M059J (cell line): ENCODE data around the gene PPFIA3. TPM values are rescaled to one million over a fixed set of nuclear protein-coding genes. Genes with fewer than 3 reads are reported as not detected.

Source experiments
- DNase-seq: peaks from one replicate; pipeline ENCODE4 v3.0.0-alpha.2; 2012; ENCODE audit warnings: low read depth
- total RNA-seq: library from RNA; depleted of rRNA; stranded (reverse); fragments of >200 nt; shearing (Covaris generic); gene quantifications from 2 replicates; pipeline ENCODE4 v1.2.3, GENCODE V29; 2014; rRNA removed

Gene PPFIA3
- total RNA-seq, 1 experiment from 2014 or later: 2.4 TPM

- no peak for DNase-seq
Measured at GRCh38 chr19:49182848-49183375, 63.6 kb downstream of the PPFIA3 start.

GRCh38 chr19:49186108-49186507 lies 66.8 kb downstream of the PPFIA3 start:
- no peak for DNase-seq

GRCh38 chr19:49188626-49189200 lies 69.4 kb downstream of the PPFIA3 start:
- DNase-seq: no peak

GRCh38 chr19:49189259-49189658 lies 69.9 kb downstream of the PPFIA3 start:
- no peak for DNase-seq

GRCh38 chr19:49190781-49191180 lies 71.4 kb downstream of the PPFIA3 start:
- no peak for DNase-seq

- no peak for DNase-seq
Measured at GRCh38 chr19:49193822-49194394, 74.6 kb downstream of the PPFIA3 start.

- no peak for DNase-seq
Measured at GRCh38 chr19:49194408-49194807, 75.1 kb downstream of the PPFIA3 start.

- no peak for DNase-seq
Measured at GRCh38 chr19:49196527-49197240, 77.3 kb downstream of the PPFIA3 start.

- DNase-seq: no peak
Measured at GRCh38 chr19:49200238-49200862, 81.0 kb downstream of the PPFIA3 start.

Other genes with a start within 250 kb of the PPFIA3 start
- 31.1 and 40.5 TPM in 2 replicates for gene PPP1R15A, start 247.1 kb upstream of the PPFIA3 start, total RNA-seq
- not detected in 2 replicates for gene TULP2, start 220.8 kb upstream of the PPFIA3 start, total RNA-seq
- gene NUCB1, start 219.2 kb upstream of the PPFIA3 start, total RNA-seq: 236 and 301 TPM in 2 replicates
- gene DHDH, start 185.8 kb upstream of the PPFIA3 start, total RNA-seq: 0.15 TPM in 1 of 2 replicates, not detected in the other
- gene BAX, start 164.7 kb upstream of the PPFIA3 start, total RNA-seq: 97.7 and 101 TPM in 2 replicates
- 3,106 and 3,231 TPM in 2 replicates for gene FTL, start 154.2 kb upstream of the PPFIA3 start, total RNA-seq
- 50.1 and 67.3 TPM in 2 replicates for gene GYS1, start 126.2 kb upstream of the PPFIA3 start, total RNA-seq
- gene RUVBL2, start 125.7 kb upstream of the PPFIA3 start, total RNA-seq: 275 and 292 TPM in 2 replicates
- gene LHB, start 102.5 kb upstream of the PPFIA3 start, total RNA-seq: 1.8 TPM in 1 of 2 replicates, not detected in the other
- gene CGB3, start 95.2 kb upstream of the PPFIA3 start, total RNA-seq: 1.7 and 7.0 TPM in 2 replicates
- gene CGB2, start 87.7 kb upstream of the PPFIA3 start, total RNA-seq: 1.7 and 4.2 TPM in 2 replicates
- 2.6 and 14.5 TPM in 2 replicates for gene CGB1, start 82.6 kb upstream of the PPFIA3 start, total RNA-seq
- 7.3 and 8.1 TPM in 2 replicates for gene CGB5, start 75.7 kb upstream of the PPFIA3 start, total RNA-seq
- gene CGB8, start 70.4 kb upstream of the PPFIA3 start, total RNA-seq: 15.7 and 21.3 TPM in 2 replicates
- gene CGB7, start 61.8 kb upstream of the PPFIA3 start, total RNA-seq: 2.7 and 5.3 TPM in 2 replicates
- gene NTF4, start 54.7 kb upstream of the PPFIA3 start, total RNA-seq: 0.67 TPM in 1 of 2 replicates, not detected in the other
- gene KCNA7, start 46.8 kb upstream of the PPFIA3 start, total RNA-seq: not detected in 2 replicates
- gene SNRNP70, start 34.1 kb upstream of the PPFIA3 start, total RNA-seq: 175 and 191 TPM in 2 replicates
- 9.7 and 17.1 TPM in 2 replicates for gene LIN7B, start 5.2 kb upstream of the PPFIA3 start, total RNA-seq
- 0.44 and 1.6 TPM in 2 replicates for gene C19orf73, start 401 bp upstream of the PPFIA3 start, total RNA-seq
- gene HRC, start 35.9 kb downstream of the PPFIA3 start, total RNA-seq: not detected in 2 replicates
- 1.2 and 2.6 TPM in 2 replicates for gene TRPM4, start 38.2 kb downstream of the PPFIA3 start, total RNA-seq
- gene SLC6A16, start 205.6 kb downstream of the PPFIA3 start, total RNA-seq: 0.05 TPM in 2 replicates
- not detected in 2 replicates for gene CD37, start 215.9 kb downstream of the PPFIA3 start, total RNA-seq
- gene TEAD2, start 242.9 kb downstream of the PPFIA3 start, total RNA-seq: 17.4 and 20.3 TPM in 2 replicates
- gene DKKL1, start 244.3 kb downstream of the PPFIA3 start, total RNA-seq: not detected in 2 replicates